DMS53 treated with DMSO at 0.1 percent for 48 hours (cell line): ENCODE results near the gene SYTL2.
"Not testable (repeated sequence)": the region's sequence is repeated elsewhere in the genome, so short reads cannot be mapped to it uniquely, and the experiment has no call there.

ENCODE experiments used
- DNase-seq: peaks from one replicate; lab custom pipeline; 2025; ENCODE audit not compliant: unreplicated experiment; lab: John Stamatoyannopoulos, UW

Gene SYTL2

DNA sequence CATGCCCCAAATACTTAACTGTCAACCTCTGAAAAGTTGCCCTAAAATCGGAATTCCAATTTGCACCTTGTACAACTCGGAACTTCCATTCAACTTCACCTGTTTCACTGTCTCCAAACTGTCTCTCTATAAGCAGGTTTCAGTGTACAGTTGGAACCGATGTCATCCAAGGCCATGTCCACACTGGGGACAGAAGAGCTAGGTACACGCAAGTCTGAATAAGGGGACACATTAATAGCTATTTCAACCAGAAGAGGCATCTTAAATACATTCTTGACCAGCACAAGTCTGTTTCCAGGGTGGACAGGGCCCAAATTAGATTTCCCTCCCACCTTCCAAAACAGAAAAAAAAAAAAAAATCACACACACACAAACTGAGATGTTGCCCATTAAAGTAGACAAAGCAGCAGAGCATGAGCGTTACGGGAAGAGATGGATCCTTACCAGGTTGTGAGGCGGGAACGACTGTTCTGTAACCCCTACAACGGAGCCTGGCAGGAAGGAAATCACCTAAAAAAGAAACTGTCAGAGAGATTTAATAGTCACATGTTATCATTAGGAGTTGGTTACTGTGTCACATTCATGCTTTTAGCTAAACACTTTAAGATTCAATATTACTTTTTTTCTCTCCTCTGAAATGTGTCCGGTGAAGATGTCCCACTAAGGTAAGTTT lies 147.7 kb downstream of the SYTL2 start:
- DNase-seq: no peak

- DNase-seq: no peak
These were observed 148.8 kb downstream of the SYTL2 start for GRCh38 chr11:85661972-85662664.

DNA sequence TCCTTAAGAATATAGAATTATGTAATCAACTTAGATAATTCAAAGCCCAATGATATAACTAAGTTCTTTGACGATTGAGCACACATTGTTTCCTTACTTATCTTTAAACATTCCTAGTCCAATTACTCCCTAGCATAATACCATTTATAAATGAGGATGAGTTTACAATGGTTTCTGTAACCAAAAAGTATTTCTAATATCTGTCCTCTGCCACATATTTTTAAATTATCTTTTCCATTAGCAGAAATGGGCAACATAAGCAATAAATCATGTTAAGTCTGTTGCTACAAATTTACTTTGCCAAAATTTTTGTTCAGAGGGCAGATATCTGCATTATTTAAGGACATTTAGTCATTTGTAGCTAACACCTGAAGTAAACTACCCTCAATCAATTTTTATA lies 152.8 kb downstream of the SYTL2 start:
- DNase-seq: no peak

GRCh38 chr11:85656777-85657176 lies 154.2 kb downstream of the SYTL2 start:
- DNase-seq: no peak

DNA sequence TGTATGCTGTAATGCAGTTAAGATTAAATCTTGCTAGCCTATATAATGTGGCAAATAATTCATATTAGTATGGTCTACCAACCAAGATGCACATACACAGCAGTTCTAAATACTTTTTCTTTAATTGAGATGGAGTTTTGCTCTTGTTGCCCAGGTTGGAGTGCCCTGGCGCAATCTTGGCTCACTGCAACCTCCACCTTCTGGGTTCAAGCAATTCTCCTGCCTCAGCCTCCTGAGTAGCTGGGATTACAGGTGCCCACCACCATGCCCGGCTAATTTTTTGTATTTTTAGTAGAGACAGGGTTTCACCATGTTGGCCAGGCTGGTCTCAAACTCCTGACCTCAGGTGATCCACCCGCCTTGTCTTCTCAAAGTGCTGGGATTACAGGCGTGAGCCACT lies 156.6 kb downstream of the SYTL2 start:
- DNase-seq: not testable (repeated sequence)

DNA sequence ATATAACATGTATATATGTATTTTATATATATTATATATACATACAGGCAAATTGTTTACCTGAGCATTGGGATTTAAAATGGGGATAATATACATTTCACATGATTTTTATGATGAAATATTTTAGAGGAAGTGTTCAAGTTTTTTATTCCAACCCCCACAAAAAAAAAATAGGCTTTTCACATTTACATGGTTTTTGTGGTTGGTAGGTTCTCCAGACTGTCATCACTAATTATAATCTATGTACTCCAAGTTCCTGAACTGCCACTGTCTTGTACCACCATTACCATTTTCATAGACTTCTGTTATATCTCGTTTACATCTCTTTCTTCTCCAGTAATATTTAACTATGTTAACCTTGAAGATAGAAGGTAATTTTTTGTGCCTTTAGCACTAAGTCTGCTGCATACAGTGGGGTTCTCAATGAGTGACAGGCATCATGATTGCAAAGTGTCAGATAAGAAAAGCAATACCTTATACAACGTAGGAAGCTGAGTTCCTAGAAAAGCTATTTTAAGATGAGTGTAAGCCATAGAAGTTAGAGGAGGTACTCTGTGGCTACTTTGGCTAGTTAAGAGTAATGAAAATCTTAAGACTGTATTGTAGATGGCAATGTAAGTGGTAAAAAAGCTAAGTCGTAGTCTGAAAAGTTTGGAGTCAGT lies 158.0 kb downstream of the SYTL2 start:
- no peak for DNase-seq

DNA sequence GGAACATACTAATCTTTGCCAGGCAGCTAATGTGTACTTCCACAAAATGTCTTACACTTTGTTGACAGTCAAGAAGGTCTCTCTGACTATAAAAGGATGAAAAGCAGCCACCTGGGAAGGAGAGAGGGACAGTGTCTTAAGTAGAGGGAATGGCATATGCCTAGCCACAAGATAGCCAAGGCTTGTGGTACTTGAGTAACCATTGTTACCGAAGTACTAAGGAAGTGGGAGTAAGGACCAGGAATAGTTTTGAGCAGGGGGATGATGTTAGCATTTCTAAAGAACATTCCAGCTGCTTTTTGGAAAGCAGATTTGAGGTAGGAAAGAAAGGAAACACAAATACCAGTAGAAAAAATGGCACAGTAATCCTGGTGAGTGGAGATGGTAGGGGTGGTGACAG lies 159.8 kb downstream of the SYTL2 start:
- no peak for DNase-seq

- peak; percentile 98 for DNase-seq
These were observed 163.2 kb downstream of the SYTL2 start, which contains the start of gene TMEM126A for GRCh38 chr11:85647604-85648299. Gene TMEM126A, plus strand, starts transcription at chr11:85647967. Its CDS starts 2,289 bp downstream, at chr11:85650256.

DNA sequence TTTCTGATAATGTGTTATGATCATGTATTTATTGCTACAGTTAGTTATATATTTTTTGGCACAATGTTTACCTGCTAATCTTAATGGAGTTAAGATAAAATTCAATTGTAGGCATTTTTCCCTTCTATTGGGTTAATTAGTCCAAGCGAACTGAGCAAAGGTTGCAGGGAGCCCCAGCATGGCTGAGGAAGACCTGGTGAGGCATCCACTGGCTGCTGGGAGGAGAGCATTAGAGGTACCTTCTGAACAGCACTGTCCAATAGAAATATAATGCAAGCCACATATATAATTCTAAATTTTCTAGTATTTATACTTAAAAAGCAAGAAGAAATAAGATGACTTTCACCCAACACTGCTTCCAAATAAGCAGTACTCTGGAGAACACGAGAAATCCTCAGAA lies 163.9 kb downstream of the SYTL2 start:
- no peak for DNase-seq
